Neural cell (in vitro differentiated cells): ENCODE results near the gene GRID2IP.

ENCODE experiments used
- CTCF ChIP-seq: fragments of 450-650 bp; IDR thresholded peaks from 2 replicates; pipeline ENCODE4 v1.5.1; 2014; ENCODE audit warnings: antibody characterized with exemption, mild to moderate bottlenecking, moderate library complexity; ENCODE audit not compliant: poor library complexity, severe bottlenecking
- EP300 ChIP-seq: fragments of 450-650 bp; conservative IDR thresholded peaks from 2 replicates; pipeline ENCODE4 v1.6.1; 2014; ENCODE audit warnings: antibody characterized with exemption, mild to moderate bottlenecking, moderate library complexity; ENCODE audit not compliant: poor library complexity, severe bottlenecking
- EZH2 ChIP-seq: fragments of 200-600, 300-800 bp; shearing (Covaris generic), sonication (generic); IDR thresholded peaks from 2 replicates; pipeline ENCODE4 v1.6.1; 2014; ENCODE audit warnings: antibody characterized with exemption, low read length, borderline replicate concordance, mild to moderate bottlenecking; ENCODE audit not compliant: insufficient read depth, poor library complexity, severe bottlenecking
- POLR2AphosphoS5 ChIP-seq: IDR thresholded peaks from 2 replicates; pipeline ENCODE4 v1.6.1; 2012
- RAD21 ChIP-seq: fragments of 450-650 bp; conservative IDR thresholded peaks from 2 replicates; pipeline ENCODE4 v1.6.1; 2014; ENCODE audit warnings: antibody characterized with exemption, mild to moderate bottlenecking, moderate library complexity
- REST ChIP-seq: IDR thresholded peaks from 2 replicates; pipeline ENCODE4 v1.6.1; 2012; ENCODE audit warnings: borderline replicate concordance

- TF ChIP-seq POLR2AphosphoS5, result peak; percentile 76
- TF ChIP-seq RAD21, result peak; percentile 62
- TF ChIP-seq CTCF, result peak; percentile 91
- peak; percentile 33 for TF ChIP-seq EP300
- TF ChIP-seq EZH2, result no peak
- TF ChIP-seq REST, result no peak
Measured at GRCh38 chr7:6589829-6590644, 38.8 kb upstream of the GRID2IP start, which contains the start of gene INTS15.
